ENCODE data around the gene MTSS2.

MTSS2 gene

DNA sequence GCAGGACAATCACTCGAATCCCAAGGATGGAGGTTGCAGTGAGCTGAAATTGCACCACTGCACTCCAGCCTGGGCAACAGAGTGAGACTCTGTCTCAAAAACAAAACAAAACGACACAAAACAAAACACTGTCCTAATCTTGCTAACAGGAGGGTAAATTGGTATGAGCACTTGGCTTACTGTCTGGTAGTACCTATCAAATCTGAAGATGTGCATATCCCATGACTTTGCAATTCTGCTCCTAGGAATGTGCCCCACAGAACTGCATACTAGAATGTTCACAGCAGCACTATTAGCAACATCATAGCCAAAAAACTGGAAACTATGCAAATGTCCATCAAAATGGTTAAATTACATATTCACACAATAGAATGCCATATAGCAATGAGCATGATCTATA is 15.7 kb downstream of the MTSS2 start:
- TF ChIP-seq, protein P1, sequence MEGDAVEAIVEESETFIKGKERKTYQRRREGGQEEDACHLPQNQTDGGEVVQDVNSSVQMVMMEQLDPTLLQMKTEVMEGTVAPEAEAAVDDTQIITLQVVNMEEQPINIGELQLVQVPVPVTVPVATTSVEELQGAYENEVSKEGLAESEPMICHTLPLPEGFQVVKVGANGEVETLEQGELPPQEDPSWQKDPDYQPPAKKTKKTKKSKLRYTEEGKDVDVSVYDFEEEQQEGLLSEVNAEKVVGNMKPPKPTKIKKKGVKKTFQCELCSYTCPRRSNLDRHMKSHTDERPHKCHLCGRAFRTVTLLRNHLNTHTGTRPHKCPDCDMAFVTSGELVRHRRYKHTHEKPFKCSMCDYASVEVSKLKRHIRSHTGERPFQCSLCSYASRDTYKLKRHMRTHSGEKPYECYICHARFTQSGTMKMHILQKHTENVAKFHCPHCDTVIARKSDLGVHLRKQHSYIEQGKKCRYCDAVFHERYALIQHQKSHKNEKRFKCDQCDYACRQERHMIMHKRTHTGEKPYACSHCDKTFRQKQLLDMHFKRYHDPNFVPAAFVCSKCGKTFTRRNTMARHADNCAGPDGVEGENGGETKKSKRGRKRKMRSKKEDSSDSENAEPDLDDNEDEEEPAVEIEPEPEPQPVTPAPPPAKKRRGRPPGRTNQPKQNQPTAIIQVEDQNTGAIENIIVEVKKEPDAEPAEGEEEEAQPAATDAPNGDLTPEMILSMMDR (IDR thresholded peaks at IDR 0.05; ENCODE audit: low read depth, low read length, missing control alignments), result no peak
- Histone ChIP-seq H3K4me3 (ENCODE audit: low read depth, low read length) (no peak overlapping the region), H3K27ac (no peak overlapping the region), H3K36me3 (replicated peaks) (peaks cover 10% of the 10 kb centered on the region), H3K27me3 (replicated peaks) (no peaks in the 10 kb centered on the region)
- no peak for DNase-seq
- in situ Hi-C loops (cut with HindIII; ENCODE audit: low pct_ligation_motif_present, low sequenced_read_pairs), result no loop called here

GRCh38 chr16:70665806-70666735 is 19.8 kb downstream of the MTSS2 start:
- H3K36me3 ChIP-seq (replicated peaks), result peaks cover 19% of the 10 kb centered on the region
- DNase-seq, result no peak
- H3K27me3 ChIP-seq (replicated peaks), result no peaks in the 10 kb centered on the region
- H3K27ac ChIP-seq, result no peak overlapping the region
- in situ Hi-C loops (cut with HindIII; ENCODE audit: low pct_ligation_motif_present, low sequenced_read_pairs), result no loop called here
- H3K4me3 ChIP-seq (ENCODE audit: low read depth, low read length), result no peak overlapping the region
- TF ChIP-seq, protein P1 (IDR thresholded peaks at IDR 0.05; ENCODE audit: low read depth, low read length, missing control alignments), result no peak

GRCh38 chr16:70665113-70665694 is 20.6 kb downstream of the MTSS2 start:
- Histone ChIP-seq H3K27me3 (replicated peaks) (no peaks in the 10 kb centered on the region), H3K27ac (no peak overlapping the region), H3K4me3 (ENCODE audit: low read depth, low read length) (no peak overlapping the region), H3K36me3 (replicated peaks) (peaks cover 19% of the 10 kb centered on the region)
- in situ Hi-C loops (cut with HindIII; ENCODE audit: low pct_ligation_motif_present, low sequenced_read_pairs), result no loop called here
- TF ChIP-seq, protein P1 (IDR thresholded peaks at IDR 0.05; ENCODE audit: low read depth, low read length, missing control alignments), result no peak
- no peak for DNase-seq

DNA sequence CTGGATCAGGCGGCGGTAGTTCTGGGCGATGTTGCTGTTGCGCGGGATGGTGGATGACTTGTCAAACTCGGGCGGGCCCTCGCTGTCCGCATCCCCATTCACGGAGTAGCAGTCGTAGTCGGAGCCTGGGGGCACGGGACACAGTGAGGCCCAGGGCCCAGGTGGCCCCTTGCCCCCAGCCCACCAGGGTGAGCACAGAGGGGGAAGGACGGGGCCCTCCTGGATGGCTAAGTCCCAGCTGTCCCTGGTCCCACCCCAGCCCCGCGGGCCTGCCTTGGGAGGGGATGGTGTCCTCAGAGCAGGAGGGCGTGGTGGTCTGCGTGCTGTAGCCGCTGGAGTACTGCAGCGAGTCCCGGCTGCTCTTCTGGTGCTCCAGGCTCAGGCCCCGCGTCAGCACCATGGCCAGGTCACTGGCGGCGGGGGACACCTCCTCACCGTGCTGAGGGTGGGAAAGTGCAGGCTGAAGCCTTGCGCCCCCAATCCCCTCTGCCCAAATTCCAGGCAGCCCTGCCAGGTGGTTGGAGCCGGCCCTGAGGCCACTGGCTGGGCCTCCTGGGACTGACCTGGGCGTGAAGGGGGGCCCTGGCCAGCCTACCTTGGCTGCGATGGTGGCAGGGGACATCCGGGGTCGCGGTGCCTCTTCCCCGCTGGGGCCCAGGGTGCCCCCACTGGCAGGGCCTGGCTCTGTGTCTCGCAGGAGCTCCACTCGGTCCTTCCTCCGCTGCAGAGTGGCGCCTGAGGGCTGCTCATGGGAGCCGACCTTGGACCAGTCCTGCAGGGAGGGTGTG is 21.3 kb downstream of the MTSS2 start:
- H3K36me3 ChIP-seq (replicated peaks), result peaks cover 19% of the 10 kb centered on the region
- H3K27me3 ChIP-seq (replicated peaks), result no peaks in the 10 kb centered on the region

DNA sequence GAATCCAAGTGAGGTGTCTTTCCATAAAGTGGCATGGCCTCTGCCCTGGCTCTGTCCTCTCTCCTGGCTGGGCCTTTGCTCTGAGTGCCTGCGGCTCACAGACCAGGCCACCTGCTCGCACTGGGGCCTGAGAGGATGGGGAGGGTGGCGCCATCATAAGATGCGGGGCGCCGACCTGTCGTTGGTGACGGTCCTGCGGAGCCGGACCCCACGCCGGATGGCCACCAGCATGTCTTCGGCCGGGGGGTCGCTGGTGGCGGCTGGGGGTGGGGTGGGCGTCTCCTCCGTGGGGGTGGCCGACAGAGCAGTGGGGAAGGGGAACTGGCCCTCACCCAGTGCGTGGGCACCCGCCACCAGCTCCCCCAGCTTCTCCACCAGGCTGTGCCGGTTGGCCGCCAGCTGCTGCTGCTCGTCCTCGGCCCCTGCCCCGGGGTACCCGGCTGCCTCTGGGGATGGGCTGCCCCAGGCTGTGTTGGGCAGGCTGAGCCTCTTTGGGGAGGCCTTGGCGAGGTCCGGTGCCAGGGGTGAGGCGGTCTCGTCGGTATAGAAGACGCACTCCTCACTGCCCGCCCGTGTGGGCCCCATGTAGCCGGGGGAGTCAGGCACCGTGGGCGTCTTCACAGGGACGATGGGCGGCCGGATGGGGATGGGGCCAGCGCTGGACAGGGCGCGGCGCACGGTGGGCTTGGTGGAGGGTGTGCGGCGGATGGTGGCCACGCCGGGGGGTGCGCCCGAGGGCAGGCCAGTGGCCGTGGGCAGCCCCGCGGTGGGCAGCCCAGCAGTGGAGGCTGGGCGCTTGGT is 22.1 kb downstream of the MTSS2 start:
- in situ Hi-C loops (cut with HindIII; ENCODE audit: low pct_ligation_motif_present, low sequenced_read_pairs), result no loop called here
- H3K27ac ChIP-seq, result no peak overlapping the region
- H3K36me3 ChIP-seq (replicated peaks), result peaks cover 19% of the 10 kb centered on the region
- DNase-seq, result no peak
- TF ChIP-seq, protein P1 (IDR thresholded peaks at IDR 0.05; ENCODE audit: low read depth, low read length, missing control alignments), result no peak
- H3K27me3 ChIP-seq (replicated peaks), result no peaks in the 10 kb centered on the region
- no peak overlapping the region for H3K4me3 ChIP-seq (ENCODE audit: low read depth, low read length)

More for the DNA sequence above, 21.3 kb downstream of the MTSS2 start:
- in situ Hi-C loops (cut with HindIII; ENCODE audit: low pct_ligation_motif_present, low sequenced_read_pairs), result no loop called here
- TF ChIP-seq, protein P1 (IDR thresholded peaks at IDR 0.05; ENCODE audit: low read depth, low read length, missing control alignments), result no peak
- H3K27ac ChIP-seq, result no peak overlapping the region
- DNase-seq, result no peak
- H3K4me3 ChIP-seq (ENCODE audit: low read depth, low read length), result no peak overlapping the region

All from brain microvascular endothelial cell (primary cell).